ENCODE measurements around the gene FCF1.

Gene FCF1

GRCh38 chr14:74698465-74698864 is 14.5 kb upstream of the FCF1 start:
- no peak overlapping the region for H3K27ac ChIP-seq
- no peak for TF ChIP-seq CTCF (conservative IDR thresholded peaks at IDR 0.05)

GRCh38 chr14:74702293-74702692 is 10.7 kb upstream of the FCF1 start:
- no peak for TF ChIP-seq CTCF (conservative IDR thresholded peaks at IDR 0.05)
- no peak overlapping the region for H3K27ac ChIP-seq

GRCh38 chr14:74703043-74703442 is 9.9 kb upstream of the FCF1 start:
- H3K27ac ChIP-seq, result no peak overlapping the region
- no peak for TF ChIP-seq CTCF (conservative IDR thresholded peaks at IDR 0.05)

- no peak for TF ChIP-seq CTCF (conservative IDR thresholded peaks at IDR 0.05)
- peak overlapping the region; percentile 62; the same call in 1 of the 2 replicates for H3K27ac ChIP-seq
Measured at GRCh38 chr14:74704656-74705055, 8.3 kb upstream of the FCF1 start.

GRCh38 chr14:74705613-74706500 is 7.1 kb upstream of the FCF1 start:
- no peak for TF ChIP-seq CTCF (conservative IDR thresholded peaks at IDR 0.05)
- H3K27ac ChIP-seq, result peak overlapping the region; percentile 62

- TF ChIP-seq CTCF (conservative IDR thresholded peaks at IDR 0.05), result no peak
Measured at GRCh38 chr14:74710480-74710879, 2.5 kb upstream of the FCF1 start.

GRCh38 chr14:74711651-74712050 is 1.3 kb upstream of the FCF1 start:
- H3K27ac ChIP-seq, result no peak overlapping the region
- TF ChIP-seq CTCF (conservative IDR thresholded peaks at IDR 0.05), result no peak

More at GRCh38 chr14:74710480-74710879, 2.5 kb upstream of the FCF1 start:
- H3K27ac ChIP-seq, result no peak overlapping the region
